H9 (cell line): ENCODE data around the gene RIC1. TPM values are rescaled to one million over a fixed set of nuclear protein-coding genes. Genes with fewer than 3 reads are reported as not detected.

Experiments used
- DNase-seq: peaks from one replicate; pipeline ENCODE4 v3.0.0-alpha.2; 2017
- H2AFZ ChIP-seq: one replicate; pipeline ENCODE4 v1.6.1; 2013; ENCODE audit warnings: mild to moderate bottlenecking, low read length, control low read depth, moderate library complexity
- H2AK5ac ChIP-seq: 2 replicates; pipeline ENCODE4 v1.6.1; 2013; ENCODE audit warnings: low read length, control low read depth, mixed read lengths; ENCODE audit not compliant: insufficient read length
- H2BK120ac ChIP-seq: one replicate; pipeline ENCODE4 v1.6.1; 2013; ENCODE audit warnings: low read depth, mild to moderate bottlenecking, low read length, control low read depth, inconsistent platforms; ENCODE audit not compliant: poor library complexity, severe bottlenecking
- H2BK12ac ChIP-seq: 2 replicates; pipeline ENCODE4 v1.6.1; 2013; ENCODE audit warnings: low read length, control low read depth, mixed read lengths, low read depth; ENCODE audit not compliant: insufficient read length
- H2BK15ac ChIP-seq: 2 replicates; pipeline ENCODE4 v1.6.1; 2013; ENCODE audit warnings: low read depth, low read length, control low read depth
- H2BK20ac ChIP-seq: one replicate; pipeline ENCODE4 v1.6.1; 2013; ENCODE audit warnings: low read depth, mild to moderate bottlenecking, low read length, control low read depth, inconsistent platforms; ENCODE audit not compliant: poor library complexity, severe bottlenecking
- H2BK5ac ChIP-seq: 2 replicates; pipeline ENCODE4 v1.6.1; 2013; ENCODE audit warnings: low read length, control low read depth, mixed read lengths; ENCODE audit not compliant: insufficient read length
- H3K14ac ChIP-seq: 2 replicates; pipeline ENCODE4 v1.6.1; 2013; ENCODE audit warnings: low read length, control low read depth; ENCODE audit not compliant: insufficient read depth
- H3K18ac ChIP-seq: 2 replicates; pipeline ENCODE4 v1.6.1; 2013; ENCODE audit warnings: low read depth, mild to moderate bottlenecking, mixed read lengths, low read length, control low read depth; ENCODE audit not compliant: insufficient read length
- H3K23ac ChIP-seq: 2 replicates; pipeline ENCODE4 v1.6.1; 2013; ENCODE audit warnings: low read length, control low read depth, mixed read lengths, low read depth; ENCODE audit not compliant: insufficient read length
- H3K23me2 ChIP-seq: 2 replicates; pipeline ENCODE4 v1.6.1; 2013; ENCODE audit warnings: low read depth, mild to moderate bottlenecking, mixed read lengths, low read length, control low read depth; ENCODE audit not compliant: insufficient read length, poor library complexity, severe bottlenecking
- H3K27ac ChIP-seq: 2 replicates; pipeline ENCODE4 v1.5.1; 2013; ENCODE audit warnings: low read length, control low read depth, mixed read lengths, low read depth; ENCODE audit not compliant: insufficient read length
- H3K27me3 ChIP-seq: 2 replicates; pipeline ENCODE4 v1.6.1; 2013; ENCODE audit warnings: low read length, control low read depth, inconsistent platforms; ENCODE audit not compliant: insufficient read depth
- H3K4ac ChIP-seq: 2 replicates; pipeline ENCODE4 v1.6.1; 2013; ENCODE audit warnings: low read depth, mild to moderate bottlenecking, control low read depth, inconsistent platforms, low read length, moderate library complexity
- H3K4me1 ChIP-seq: 2 replicates; pipeline ENCODE4 v1.6.1; 2013; ENCODE audit warnings: low read length, control low read depth, inconsistent platforms; ENCODE audit not compliant: insufficient read depth
- H3K4me2 ChIP-seq: 2 replicates; pipeline ENCODE4 v1.6.1; 2013; ENCODE audit warnings: low read length, control low read depth, mixed read lengths; ENCODE audit not compliant: insufficient read length, insufficient read depth
- H3K56ac ChIP-seq: 2 replicates; pipeline ENCODE4 v1.6.1; 2013; ENCODE audit warnings: low read depth, mild to moderate bottlenecking, mixed read lengths, low read length, control low read depth; ENCODE audit not compliant: insufficient read length
- H3K79me1 ChIP-seq: 2 replicates; pipeline ENCODE4 v1.6.1; 2013; ENCODE audit warnings: low read depth, mild to moderate bottlenecking, moderate library complexity, low read length, control low read depth, inconsistent platforms; ENCODE audit not compliant: insufficient read depth, poor library complexity, severe bottlenecking
- H3K79me2 ChIP-seq: 2 replicates; pipeline ENCODE4 v1.6.1; 2013; ENCODE audit warnings: low read length, control low read depth, inconsistent platforms; ENCODE audit not compliant: insufficient read depth
- H3K9ac ChIP-seq: 2 replicates; pipeline ENCODE4 v1.6.1; 2013; ENCODE audit warnings: low read length, control low read depth, mixed read lengths; ENCODE audit not compliant: insufficient read length; ENCODE audit errors: extremely low read depth
- H3K9me3 ChIP-seq: one replicate; pipeline ENCODE4 v1.6.1; 2013; ENCODE audit warnings: low read depth, low read length, inconsistent platforms; ENCODE audit not compliant: control insufficient read depth
- H3T11ph ChIP-seq: one replicate; pipeline ENCODE4 v1.6.1; 2013; ENCODE audit warnings: mild to moderate bottlenecking, low read length, control low read depth, inconsistent platforms
- H4K20me1 ChIP-seq: one replicate; pipeline ENCODE4 v1.6.1; 2013; ENCODE audit not compliant: control insufficient read depth, insufficient read length, insufficient read depth
- H4K5ac ChIP-seq: 2 replicates; pipeline ENCODE4 v1.6.1; 2013; ENCODE audit warnings: low read depth, mild to moderate bottlenecking, mixed read lengths, low read length, control low read depth; ENCODE audit not compliant: insufficient read length
- H4K8ac ChIP-seq: replicated peaks from 2 replicates; pipeline ENCODE4 v1.6.1; 2013; ENCODE audit warnings: low read length, control low read depth, mixed read lengths, low read depth; ENCODE audit not compliant: insufficient read length
- H4K91ac ChIP-seq: 2 replicates; pipeline ENCODE4 v1.6.1; 2013; ENCODE audit warnings: low read depth, mild to moderate bottlenecking, moderate library complexity, mixed read lengths, low read length, control low read depth; ENCODE audit not compliant: insufficient read length
- H3K27ac Mint-ChIP-seq, 3 experiments: 2 replicates in 2 of 3; 3 replicates in 1 of 3; pipeline ENCODE4 v1.8.0; 2020 to 2021; ENCODE audit warnings: mixed read lengths in 3 of 3, mild to moderate bottlenecking in 1 of 3, moderate library complexity in 1 of 3
- H3K27me3 Mint-ChIP-seq: 2 replicates; pipeline ENCODE4 v1.8.0; 2021; ENCODE audit warnings: low read depth, mild to moderate bottlenecking, moderate library complexity, mixed read lengths
- H3K36me3 Mint-ChIP-seq, 3 experiments: 2 replicates in 2 of 3; 3 replicates in 1 of 3; pipeline ENCODE4 v1.8.0; 2020 to 2021; ENCODE audit warnings: low read depth in 3 of 3, mixed read lengths in 3 of 3; ENCODE audit not compliant: insufficient read depth in 1 of 3
- H3K4me1 Mint-ChIP-seq, 2 experiments: 2 replicates each; pipeline ENCODE4 v1.8.0; 2020; ENCODE audit warnings: mixed read lengths in 2 of 2
- H3K4me3 Mint-ChIP-seq, 2 experiments: 2 replicates in 1 of 2; 3 replicates in 1 of 2; pipeline ENCODE4 v1.8.0; 2020 to 2021; ENCODE audit warnings: mild to moderate bottlenecking in 2 of 2, mixed read lengths in 2 of 2, moderate library complexity in 1 of 2
- H3K9me3 Mint-ChIP-seq, 2 experiments: 2 replicates in 1 of 2; 3 replicates in 1 of 2; pipeline ENCODE4 v1.8.0; 2020; ENCODE audit warnings: mild to moderate bottlenecking in 2 of 2, mixed read lengths in 2 of 2, moderate library complexity in 1 of 2
- CTCF ChIP-seq: fragments of 200-600 bp; sonication (generic); conservative IDR thresholded peaks from 3 replicates; pipeline ENCODE4 v1.8.0; 2021; ENCODE audit warnings: antibody characterized with exemption, mild to moderate bottlenecking
- WGBS: extraction: QIAGEN DNeasy Blood & Tissue Kit; methylation state at CpG from one replicate; pipeline ENCODE4 v1.1.7; 2013; ENCODE audit warnings: missing lambda C conversion rate, low lambda C conversion rate, mixed read lengths; ENCODE audit not compliant: insufficient read length; ENCODE audit errors: extremely low coverage; 5-methylcytosine and 5-hydroxymethylcytosine counted together
- total RNA-seq: library from RNA; stranded (reverse); gene quantifications from 2 replicates; pipeline ENCODE4 v1.2.1, GENCODE V29; 2021

RIC1 gene
- total RNA-seq, 1 experiment from 2014 or later = 13.7 TPM

- Histone ChIP-seq H3K9me3 (no peaks in the 10 kb centered on the region), H2AK5ac (no peak overlapping the region), H3K27me3 (no peaks in the 10 kb centered on the region), H3K56ac (no peak overlapping the region), H2BK20ac (no peak overlapping the region), H2BK5ac (no peak overlapping the region), H3K9ac (no peak overlapping the region), H2AFZ (no peak overlapping the region), H3K4ac (no peak overlapping the region), H4K91ac (no peak overlapping the region), H3K27ac (no peak overlapping the region), H3K79me1 (no peaks in the 10 kb centered on the region), H4K20me1 (no peaks in the 10 kb centered on the region), H3K23me2 (no peaks in the 10 kb centered on the region), H2BK15ac (no peak overlapping the region), H4K8ac (no peak overlapping the region), H2BK12ac (no peak overlapping the region), H3K79me2 (no peaks in the 10 kb centered on the region), H2BK120ac (no peak overlapping the region), H4K5ac (no peak overlapping the region), H3K14ac (no peak overlapping the region), H3K4me1 (no peaks in the 10 kb centered on the region), H3K4me2 (no peak overlapping the region), H3K23ac (no peak overlapping the region), H3T11ph (no peak overlapping the region), H3K18ac (no peak overlapping the region)
- no CpG with 5 or more reads among the region's 1 CpG for WGBS
- no peak overlapping the region for H3K4me3 Mint-ChIP-seq
- no peak overlapping the region for H3K27ac Mint-ChIP-seq
- peaks cover 48 to 61% (median 56%) of the 10 kb centered on the region in 3 experiments for H3K36me3 Mint-ChIP-seq
- H3K4me1 Mint-ChIP-seq = no peaks in the 10 kb centered on the region
- peaks cover 6 to 15% of the 10 kb centered on the region in 2 experiments for H3K9me3 Mint-ChIP-seq
- TF ChIP-seq CTCF = no peak
- H3K27me3 Mint-ChIP-seq = no peaks in the 10 kb centered on the region
- DNase-seq = no peak
Observed at GRCh38 chr9:5720151-5720550, 91.2 kb downstream of the RIC1 start.
